ENCODE results near the gene PLEKHA5. TPM values are rescaled to one million over a fixed set of nuclear protein-coding genes. Genes with fewer than 3 reads are reported as not detected.

PLEKHA5 gene
- total and polyA plus RNA-seq, 2 of the 4 experiments (the other 2 are of a cell fraction) = 5.3 to 12.2 TPM

DNA sequence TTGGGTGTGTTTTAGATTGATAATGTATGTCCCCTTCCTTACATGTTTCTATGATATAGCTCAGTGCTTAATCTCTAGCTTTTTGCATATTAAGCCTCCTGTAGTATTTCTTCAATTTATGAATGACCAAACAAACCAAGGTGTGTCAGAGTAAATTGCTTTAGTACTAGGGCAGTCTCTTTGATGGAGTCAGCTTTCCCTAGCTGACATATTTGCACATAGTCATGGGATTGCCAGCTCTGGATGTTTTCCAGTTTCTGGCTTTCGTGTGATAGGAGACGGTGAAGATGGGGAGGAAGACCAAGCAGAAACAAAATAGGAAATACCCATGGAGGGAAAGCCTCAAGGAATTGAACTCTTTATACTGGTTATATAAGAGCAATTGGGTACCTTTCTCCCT, 148.9 kb downstream of the PLEKHA5 start:
- no peak overlapping the region for H4K8ac ChIP-seq (ENCODE audit: low read depth in 2 of 2, low read length in 2 of 2)
- H2AK9ac ChIP-seq (replicated peaks; ENCODE audit: low read depth, low read length, poor library complexity) = no peak overlapping the region
- H3K27me3 ChIP-seq (ENCODE audit: control insufficient read depth, insufficient read depth, low read length) = no peaks in the 10 kb centered on the region
- H4K91ac ChIP-seq (ENCODE audit: insufficient read depth, low read depth, low read length) = no peak overlapping the region
- no peak overlapping the region for H3K56ac ChIP-seq (ENCODE audit: extremely low read depth, insufficient read depth, low read length)
- H2AK5ac ChIP-seq (ENCODE audit: low read depth, low read length) = no peak overlapping the region
- H3K9me3 ChIP-seq (ENCODE audit: control insufficient read depth, insufficient read depth, low read length) = no peaks in the 10 kb centered on the region
- ChIA-PET POLR2A (ENCODE audit: unreplicated experiment) (no interaction called here), CTCF (no interaction called here)
- no peak overlapping the region for H3K4me3 ChIP-seq (ENCODE audit: insufficient read depth, low read depth, low read length)
- WGBS, 2 experiments (ENCODE audit: extremely low coverage in 2 of 2, insufficient read length in 1 of 2) = no CpG with 5 or more reads among the region's 2 CpGs
- intact Hi-C loops (cut with micrococcal nuclease) (no loop called here), in situ Hi-C loops (cut with MboI; ENCODE audit: low sequenced_read_pairs) (loop anchor here (25.0 kb wide), 1 partner anchor 841 kb away; no protein-coding TSS in a partner anchor), dilution Hi-C loops (cut with HindIII; ENCODE audit: low sequenced_read_pairs, unreplicated experiment) (no loop called here)
- peaks cover 4% of the 10 kb centered on the region for H3K9me1 ChIP-seq (ENCODE audit: insufficient read depth, low read length)
- no peak overlapping the region for H3K14ac ChIP-seq (replicated peaks; ENCODE audit: low read depth, low read length)
- no peak overlapping the region for H3K23ac ChIP-seq (ENCODE audit: low read depth, low read length)
- no peak overlapping the region for H2BK120ac ChIP-seq (ENCODE audit: low read depth, low read length)
- H3K36me3 ChIP-seq (ENCODE audit: control insufficient read depth, insufficient read depth, low read length) = peaks cover 13% of the 10 kb centered on the region
- H3K4ac ChIP-seq (ENCODE audit: low read depth, low read length) = no peak overlapping the region
- BruUV-seq (replicated peaks) = no TSS peak
- H2BK20ac ChIP-seq (ENCODE audit: low read depth, low read length) = no peak overlapping the region
- no peak for DNase-seq
- H3K4me2 ChIP-seq (ENCODE audit: low read depth, low read length) = no peak overlapping the region
- ATAC-seq (ENCODE audit: low read depth) = no peak
- no peak overlapping the region for H3K9ac ChIP-seq (ENCODE audit: low read depth, low read length)
- peaks cover 4% of the 10 kb centered on the region; the same call in 1 of the 2 replicates for H3K4me1 ChIP-seq (ENCODE audit: control insufficient read depth, insufficient read depth, low read length)
- no peaks in the 10 kb centered on the region for H4K20me1 ChIP-seq (ENCODE audit: insufficient read depth, low read length)
- H2BK15ac ChIP-seq (ENCODE audit: low read depth, low read length) = no peak overlapping the region
- H2AFZ ChIP-seq (replicated peaks; ENCODE audit: low read length, poor library complexity) = no peak overlapping the region
- H4K5ac ChIP-seq (ENCODE audit: low read depth, low read length) = no peak overlapping the region
- no peak overlapping the region for H3K18ac ChIP-seq (ENCODE audit: low read depth, low read length)
- no peak for TF ChIP-seq MAFK (IDR thresholded peaks at IDR 0.05; ENCODE audit: low read depth, low read length)
- TF ChIP-seq, protein P1, sequence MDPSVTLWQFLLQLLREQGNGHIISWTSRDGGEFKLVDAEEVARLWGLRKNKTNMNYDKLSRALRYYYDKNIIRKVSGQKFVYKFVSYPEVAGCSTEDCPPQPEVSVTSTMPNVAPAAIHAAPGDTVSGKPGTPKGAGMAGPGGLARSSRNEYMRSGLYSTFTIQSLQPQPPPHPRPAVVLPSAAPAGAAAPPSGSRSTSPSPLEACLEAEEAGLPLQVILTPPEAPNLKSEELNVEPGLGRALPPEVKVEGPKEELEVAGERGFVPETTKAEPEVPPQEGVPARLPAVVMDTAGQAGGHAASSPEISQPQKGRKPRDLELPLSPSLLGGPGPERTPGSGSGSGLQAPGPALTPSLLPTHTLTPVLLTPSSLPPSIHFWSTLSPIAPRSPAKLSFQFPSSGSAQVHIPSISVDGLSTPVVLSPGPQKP (IDR thresholded peaks at IDR 0.05; ENCODE audit: borderline replicate concordance, low read depth, low read length) = no peak
- no peak for TF ChIP-seq POLR2A (IDR thresholded peaks at IDR 0.05; ENCODE audit: low read depth, low read length)
- no peak for TF ChIP-seq NFE2L2 (IDR thresholded peaks at IDR 0.05; ENCODE audit: low read depth, low read length)
- no peak for TF ChIP-seq MAZ (IDR thresholded peaks at IDR 0.05; ENCODE audit: borderline replicate concordance, low read depth, low read length)
- TF ChIP-seq RFX5 (IDR thresholded peaks at IDR 0.05; ENCODE audit: low read depth, low read length) = no peak
- TF ChIP-seq RCOR1 (IDR thresholded peaks at IDR 0.05; ENCODE audit: insufficient replicate concordance, low read length) = no peak
- TF ChIP-seq CEBPB (IDR thresholded peaks at IDR 0.05; ENCODE audit: low read depth, low read length) = no peak
- no peak overlapping the region for H3K27ac ChIP-seq (ENCODE audit: insufficient read depth, low read length)
- H2BK5ac ChIP-seq (ENCODE audit: low read depth, low read length, poor library complexity, severe bottlenecking) = no peak overlapping the region
- peaks cover 0 to 14% of the 10 kb centered on the region in 2 experiments; a peak in 2 of 4 replicates for H3K79me1 ChIP-seq (ENCODE audit: low read depth in 1 of 2, low read length in 2 of 2)

Data from IMR-90 (cell line).